NB4 (cell line): ENCODE data around the gene C19orf85.

Source experiments
- DNase-seq: peaks from one replicate; pipeline ENCODE4 v3.0.0; 2010; ENCODE audit warnings: low read depth
- H3K4me3 ChIP-seq: one replicate; pipeline ENCODE4 v1.5.1; 2011; ENCODE audit warnings: mild to moderate bottlenecking, low read depth, low read length, moderate library complexity
- MYC ChIP-seq: IDR thresholded peaks from 2 replicates; pipeline ENCODE4 v1.6.1; 2011; ENCODE audit warnings: low read depth, low read length
- POLR2A ChIP-seq: IDR thresholded peaks from 2 replicates; pipeline ENCODE4 v1.6.1; 2011; ENCODE audit warnings: mild to moderate bottlenecking; ENCODE audit not compliant: insufficient read length; ENCODE audit errors: extremely low read depth
- TF ChIP-seq, protein P1 (sequence below): IDR thresholded peaks from one replicate; pipeline ENCODE4 v1.5.1; 2012; ENCODE audit warnings: low read depth, low read length
- TF ChIP-seq, protein P2 (sequence below): IDR thresholded peaks from 2 replicates; pipeline ENCODE4 v1.6.1; 2011; ENCODE audit warnings: low read depth, low read length

C19orf85 gene

GRCh38 chr19:55483706-55484592 is 19.4 kb upstream of the C19orf85 start:
- no peak for DNase-seq
- no peak overlapping the region for H3K4me3 ChIP-seq
- no peak for TF ChIP-seq MYC

- no peak for DNase-seq
- TF ChIP-seq, protein P1, sequence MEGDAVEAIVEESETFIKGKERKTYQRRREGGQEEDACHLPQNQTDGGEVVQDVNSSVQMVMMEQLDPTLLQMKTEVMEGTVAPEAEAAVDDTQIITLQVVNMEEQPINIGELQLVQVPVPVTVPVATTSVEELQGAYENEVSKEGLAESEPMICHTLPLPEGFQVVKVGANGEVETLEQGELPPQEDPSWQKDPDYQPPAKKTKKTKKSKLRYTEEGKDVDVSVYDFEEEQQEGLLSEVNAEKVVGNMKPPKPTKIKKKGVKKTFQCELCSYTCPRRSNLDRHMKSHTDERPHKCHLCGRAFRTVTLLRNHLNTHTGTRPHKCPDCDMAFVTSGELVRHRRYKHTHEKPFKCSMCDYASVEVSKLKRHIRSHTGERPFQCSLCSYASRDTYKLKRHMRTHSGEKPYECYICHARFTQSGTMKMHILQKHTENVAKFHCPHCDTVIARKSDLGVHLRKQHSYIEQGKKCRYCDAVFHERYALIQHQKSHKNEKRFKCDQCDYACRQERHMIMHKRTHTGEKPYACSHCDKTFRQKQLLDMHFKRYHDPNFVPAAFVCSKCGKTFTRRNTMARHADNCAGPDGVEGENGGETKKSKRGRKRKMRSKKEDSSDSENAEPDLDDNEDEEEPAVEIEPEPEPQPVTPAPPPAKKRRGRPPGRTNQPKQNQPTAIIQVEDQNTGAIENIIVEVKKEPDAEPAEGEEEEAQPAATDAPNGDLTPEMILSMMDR, result no peak
- TF ChIP-seq, protein P2, sequence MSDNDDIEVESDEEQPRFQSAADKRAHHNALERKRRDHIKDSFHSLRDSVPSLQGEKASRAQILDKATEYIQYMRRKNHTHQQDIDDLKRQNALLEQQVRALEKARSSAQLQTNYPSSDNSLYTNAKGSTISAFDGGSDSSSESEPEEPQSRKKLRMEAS, result no peak
- no peak for TF ChIP-seq MYC
- no peak for TF ChIP-seq POLR2A
- H3K4me3 ChIP-seq, result no peak overlapping the region
Measured at GRCh38 chr19:55482967-55483705, 18.6 kb upstream of the C19orf85 start.

DNA sequence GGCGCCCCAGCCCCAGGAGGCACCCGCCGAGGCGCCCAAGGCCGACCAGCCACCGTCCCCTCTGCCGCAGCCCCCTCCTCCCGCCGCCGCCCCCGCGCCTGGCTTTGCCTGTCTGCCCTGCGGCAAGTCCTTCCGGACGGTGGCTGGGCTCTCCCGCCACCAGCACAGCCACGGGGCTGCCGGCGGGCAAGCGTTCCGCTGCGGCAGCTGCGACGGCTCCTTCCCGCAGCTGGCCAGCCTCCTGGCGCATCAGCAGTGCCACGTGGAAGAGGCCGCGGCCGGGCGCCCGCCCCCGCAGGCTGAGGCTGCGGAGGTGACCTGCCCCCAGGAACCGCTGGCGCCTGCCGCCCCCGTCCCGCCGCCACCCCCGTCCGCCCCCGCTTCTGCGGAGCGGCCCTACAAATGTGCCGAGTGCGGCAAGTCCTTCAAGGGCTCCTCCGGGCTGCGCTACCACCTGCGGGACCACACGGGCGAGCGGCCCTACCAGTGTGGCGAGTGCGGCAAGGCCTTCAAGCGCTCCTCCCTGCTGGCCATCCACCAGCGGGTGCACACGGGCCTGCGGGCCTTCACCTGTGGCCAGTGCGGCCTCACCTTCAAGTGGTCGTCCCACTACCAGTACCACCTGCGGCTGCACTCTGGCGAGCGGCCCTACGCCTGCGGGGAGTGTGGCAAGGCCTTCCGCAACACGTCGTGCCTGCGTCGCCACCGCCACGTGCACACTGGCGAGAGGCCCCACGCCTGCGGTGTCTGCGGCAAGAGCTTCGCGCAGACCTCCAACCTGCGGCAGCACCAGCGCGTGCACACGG is 17.8 kb upstream of the C19orf85 start:
- DNase-seq, result no peak
- TF ChIP-seq, protein P2, result no peak
- TF ChIP-seq, protein P1, result no peak
- TF ChIP-seq POLR2A, result no peak
- no peak for TF ChIP-seq MYC
- no peak overlapping the region for H3K4me3 ChIP-seq

GRCh38 chr19:55481794-55482155 is 17.2 kb upstream of the C19orf85 start:
- no peak overlapping the region for H3K4me3 ChIP-seq
- no peak for TF ChIP-seq POLR2A
- TF ChIP-seq, protein P1, result no peak
- TF ChIP-seq, protein P2, result no peak
- no peak for TF ChIP-seq MYC
- no peak for DNase-seq

- DNase-seq, result no peak
- H3K4me3 ChIP-seq, result no peak overlapping the region
- TF ChIP-seq, protein P2, result no peak
- TF ChIP-seq, protein P1, result no peak
- TF ChIP-seq POLR2A (no peak), MYC (no peak)
Measured at GRCh38 chr19:55481148-55481793, 16.7 kb upstream of the C19orf85 start.
